ENCODE data around the gene POFUT1.

POFUT1 gene

DNA sequence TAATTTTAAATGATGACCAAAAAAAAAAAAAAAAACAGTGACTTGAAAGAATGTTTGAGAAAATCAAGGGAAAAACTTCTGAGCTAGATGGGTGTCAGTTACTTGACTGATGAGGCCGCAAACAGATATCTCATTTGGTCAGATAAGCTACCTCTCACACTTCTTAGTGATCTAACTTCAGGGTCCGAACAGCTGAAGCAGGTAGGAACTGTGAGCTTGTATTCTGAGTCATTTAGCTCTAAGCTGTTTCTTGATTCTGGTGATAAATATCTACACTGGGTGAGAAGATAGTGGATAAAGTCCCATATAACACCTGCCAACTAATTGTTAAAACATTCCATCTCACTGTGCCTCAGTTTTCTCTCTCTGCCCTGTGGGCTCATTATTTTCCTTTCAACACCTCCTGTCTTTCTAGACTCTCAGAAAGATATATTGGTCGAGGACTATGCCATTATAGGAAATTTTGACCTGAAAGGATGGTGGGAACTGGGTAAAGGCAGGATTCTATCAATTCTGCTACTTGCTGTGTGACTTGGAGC lies 77.5 kb downstream of the POFUT1 start:
- DNase-seq = peak; percentile 13

GRCh38 chr20:32285621-32286371 lies 78.1 kb downstream of the POFUT1 start:
- DNase-seq = peak; percentile 65

GRCh38 chr20:32287231-32287638 lies 79.6 kb downstream of the POFUT1 start:
- no peak for DNase-seq
